ENCODE measurements around the gene CIB1. TPM values are rescaled to one million over a fixed set of nuclear protein-coding genes. Genes with fewer than 3 reads are reported as not detected.
A peak's percentile ranks its signal among the peaks of the same experiment; 100 is the strongest.
"Not testable (repeated sequence)": the region's sequence is repeated elsewhere in the genome, so short reads cannot be mapped to it uniquely, and the experiment has no call there.

The CIB1 gene
- total and polyA plus RNA-seq, 4 experiments from 2014 or later, result 95.2 to 345 (median 179) TPM

- Histone ChIP-seq H3K9me3 (ENCODE audit: control insufficient read depth in 1 of 2, low read length in 2 of 2) (no peaks in the 10 kb centered on the region), H3K27me3 (ENCODE audit: insufficient read depth, low read length) (no peaks in the 10 kb centered on the region), H3K36me3 (ENCODE audit: insufficient read depth, low read length) (no peaks in the 10 kb centered on the region), H3K4me1 (ENCODE audit: insufficient read depth, low read length) (peaks cover 13% of the 10 kb centered on the region), H3K27ac (ENCODE audit: low read depth, low read length) (peak overlapping the region; percentile 23), H3K4me3 (ENCODE audit: low read length in 2 of 2) (peak overlapping the region in 1 of 2 donors; percentile 14)
- ChIA-PET POLR2A (ENCODE audit: partially characterized antibody) (interaction anchor here (0.8 to 4.9 kb wide), 3 partner anchors 9 to 39 kb away, joined by 5 to 45 read pairs (median 5); partner anchors contain the start of gene SEMA4B), CTCF (ENCODE audit: partially characterized antibody) (interaction anchor here (0.6 to 1.7 kb wide), 9 partner anchors 9 to 733 kb away, joined by 3 to 8 read pairs (median 3); partner anchors contain the start of gene SEMA4B)
- Mint-ChIP-seq H3K27me3 (no peaks in the 10 kb centered on the region), H3K27ac (peak overlapping the region in 6 of 7 donors; percentile 62 to 92 (median 85)), H3K4me3 (peak overlapping the region in 7 of 8 donors; percentile 39 to 84 (median 74)), H3K36me3 (no peaks in the 10 kb centered on the region), H3K4me1 (peaks cover 10 to 27% (median 15%) of the 10 kb centered on the region in 4 donors), H3K9me3 (no peaks in the 10 kb centered on the region)
- intact Hi-C loops (cut with micrococcal nuclease), result no loop called here
- peak in 4 of 5 donors; percentile 24 to 35 (median 30) for DNase-seq
Observed at GRCh38 chr15:90191794-90192509, 41.8 kb downstream of the CIB1 start.

- peaks cover 13% of the 10 kb centered on the region for H3K4me1 ChIP-seq (ENCODE audit: insufficient read depth, low read length)
- H3K27me3 ChIP-seq (ENCODE audit: insufficient read depth, low read length), result no peaks in the 10 kb centered on the region
- Mint-ChIP-seq H3K36me3 (no peaks in the 10 kb centered on the region), H3K27ac (peak overlapping the region in 4 of 7 donors; percentile 62 to 88 (median 84)), H3K27me3 (no peaks in the 10 kb centered on the region), H3K4me3 (peak overlapping the region in 6 of 8 donors; percentile 36 to 78 (median 60)), H3K4me1 (peaks cover 10 to 27% (median 15%) of the 10 kb centered on the region in 4 donors), H3K9me3 (no peaks in the 10 kb centered on the region)
- H3K9me3 ChIP-seq (ENCODE audit: control insufficient read depth in 1 of 2, low read length in 2 of 2), result no peaks in the 10 kb centered on the region
- H3K4me3 ChIP-seq (ENCODE audit: low read length in 2 of 2), result no peak overlapping the region
- H3K27ac ChIP-seq (ENCODE audit: low read depth, low read length), result no peak overlapping the region
- no peak for DNase-seq
- no peaks in the 10 kb centered on the region for H3K36me3 ChIP-seq (ENCODE audit: insufficient read depth, low read length)
- intact Hi-C loops (cut with micrococcal nuclease), result no loop called here
- CTCF ChIA-PET (ENCODE audit: partially characterized antibody), result interaction anchor here (0.9 to 1.7 kb wide), 6 partner anchors 10 to 110 kb away, joined by 3 to 8 read pairs (median 4); partner anchors contain the start of gene SEMA4B
- POLR2A ChIA-PET (ENCODE audit: partially characterized antibody), result interaction anchor here (0.8 to 4.9 kb wide), 3 partner anchors 10 to 40 kb away, joined by 5 to 45 read pairs (median 5); partner anchors contain the start of gene SEMA4B
Observed at GRCh38 chr15:90191344-90191687, 42.4 kb downstream of the CIB1 start.

- Histone ChIP-seq H3K36me3 (ENCODE audit: insufficient read depth, low read length) (no peaks in the 10 kb centered on the region), H3K4me3 (ENCODE audit: low read length in 2 of 2) (no peak overlapping the region), H3K27me3 (ENCODE audit: insufficient read depth, low read length) (no peaks in the 10 kb centered on the region), H3K27ac (ENCODE audit: low read depth, low read length) (no peak overlapping the region), H3K9me3 (ENCODE audit: control insufficient read depth in 1 of 2, low read length in 2 of 2) (no peaks in the 10 kb centered on the region), H3K4me1 (ENCODE audit: insufficient read depth, low read length) (peaks cover 15% of the 10 kb centered on the region)
- POLR2A ChIA-PET (ENCODE audit: partially characterized antibody), result interaction anchor here (4.9 kb wide), 1 partner anchor 10 kb away, joined by 45 read pairs; the partner anchor contains the start of gene SEMA4B
- intact Hi-C loops (cut with micrococcal nuclease), result no loop called here
- CTCF ChIA-PET (ENCODE audit: partially characterized antibody), result interaction anchor here (1.2 to 1.4 kb wide), 2 partner anchors 11 to 97 kb away, joined by 3 to 5 read pairs; no protein-coding TSS in a partner anchor
- H3K36me3 Mint-ChIP-seq, result no peaks in the 10 kb centered on the region
- no peak overlapping the region for H3K4me3 Mint-ChIP-seq
- no peaks in the 10 kb centered on the region for H3K27me3 Mint-ChIP-seq
- peak overlapping the region in 2 of 7 donors; percentile 30 to 57 for H3K27ac Mint-ChIP-seq
- DNase-seq, result no peak
- no peaks in the 10 kb centered on the region for H3K9me3 Mint-ChIP-seq
- peaks cover 10 to 27% (median 15%) of the 10 kb centered on the region in 4 donors for H3K4me1 Mint-ChIP-seq
Observed at GRCh38 chr15:90190606-90191343, 43.0 kb downstream of the CIB1 start.

- peaks cover 21% of the 10 kb centered on the region for H3K4me1 ChIP-seq (ENCODE audit: insufficient read depth, low read length)
- CTCF ChIA-PET (ENCODE audit: partially characterized antibody), result interaction anchor here (1.3 kb wide), 1 partner anchor 19 kb away, joined by 3 read pairs; no protein-coding TSS in a partner anchor
- H3K4me3 ChIP-seq (ENCODE audit: low read length in 2 of 2), result no peak overlapping the region
- H3K36me3 ChIP-seq (ENCODE audit: insufficient read depth, low read length), result no peaks in the 10 kb centered on the region
- Mint-ChIP-seq H3K9me3 (no peaks in the 10 kb centered on the region), H3K27ac (peak overlapping the region in 3 of 7 donors; percentile 30 to 57 (median 35)), H3K4me3 (no peak overlapping the region), H3K27me3 (no peaks in the 10 kb centered on the region), H3K4me1 (peaks cover 15 to 33% (median 21%) of the 10 kb centered on the region in 4 donors), H3K36me3 (no peaks in the 10 kb centered on the region)
- no peaks in the 10 kb centered on the region for H3K27me3 ChIP-seq (ENCODE audit: insufficient read depth, low read length)
- H3K9me3 ChIP-seq (ENCODE audit: control insufficient read depth in 1 of 2, low read length in 2 of 2), result no peaks in the 10 kb centered on the region
- H3K27ac ChIP-seq (ENCODE audit: low read depth, low read length), result no peak overlapping the region
- POLR2A ChIA-PET (ENCODE audit: partially characterized antibody), result interaction anchor here (4.9 kb wide), 1 partner anchor 11 kb away, joined by 45 read pairs; the partner anchor contains the start of gene SEMA4B
- DNase-seq, result no peak
- intact Hi-C loops (cut with micrococcal nuclease), result no loop called here
Observed at GRCh38 chr15:90189781-90190467, 43.8 kb downstream of the CIB1 start.

- Mint-ChIP-seq H3K36me3 (no peaks in the 10 kb centered on the region), H3K4me3 (no peak overlapping the region), H3K4me1 (peaks cover 17 to 37% (median 24%) of the 10 kb centered on the region in 4 donors), H3K27ac (peak overlapping the region in 1 of 7 donors; percentile 54), H3K9me3 (no peaks in the 10 kb centered on the region), H3K27me3 (no peaks in the 10 kb centered on the region)
- ChIA-PET POLR2A (ENCODE audit: partially characterized antibody) (interaction anchor here (4.9 kb wide), 1 partner anchor 12 kb away, joined by 45 read pairs; the partner anchor contains the start of gene SEMA4B), CTCF (ENCODE audit: partially characterized antibody) (interaction anchor here (1.3 to 1.7 kb wide), 2 partner anchors 12 to 20 kb away, joined by 3 read pairs; partner anchors contain the start of gene SEMA4B)
- H3K27ac ChIP-seq (ENCODE audit: low read depth, low read length), result no peak overlapping the region
- intact Hi-C loops (cut with micrococcal nuclease), result no loop called here
- no peak for DNase-seq
- H3K36me3 ChIP-seq (ENCODE audit: insufficient read depth, low read length), result no peaks in the 10 kb centered on the region
- no peaks in the 10 kb centered on the region for H3K27me3 ChIP-seq (ENCODE audit: insufficient read depth, low read length)
- no peaks in the 10 kb centered on the region for H3K9me3 ChIP-seq (ENCODE audit: control insufficient read depth in 1 of 2, low read length in 2 of 2)
- no peak overlapping the region for H3K4me3 ChIP-seq (ENCODE audit: low read length in 2 of 2)
- peaks cover 26% of the 10 kb centered on the region for H3K4me1 ChIP-seq (ENCODE audit: insufficient read depth, low read length)
Observed at GRCh38 chr15:90188914-90189748, 44.6 kb downstream of the CIB1 start.

- H3K9me3 Mint-ChIP-seq; H3K4me3 ChIP-seq (ENCODE audit: low read length in 2 of 2); H3K36me3 ChIP-seq (ENCODE audit: insufficient read depth, low read length); intact Hi-C loops (cut with micrococcal nuclease); H3K27ac ChIP-seq (ENCODE audit: low read depth, low read length); H3K27me3 ChIP-seq (ENCODE audit: insufficient read depth, low read length); H3K36me3 Mint-ChIP-seq; H3K27ac Mint-ChIP-seq; DNase-seq; H3K4me3 Mint-ChIP-seq; H3K27me3 Mint-ChIP-seq; H3K9me3 ChIP-seq (ENCODE audit: control insufficient read depth in 1 of 2, low read length in 2 of 2): not testable (repeated sequence)
- H3K4me1 Mint-ChIP-seq, result peaks cover 20 to 41% (median 26%) of the 10 kb centered on the region in 4 donors
- POLR2A ChIA-PET (ENCODE audit: partially characterized antibody), result interaction anchor here (4.9 kb wide), 1 partner anchor 13 kb away, joined by 45 read pairs; the partner anchor contains the start of gene SEMA4B
- CTCF ChIA-PET (ENCODE audit: partially characterized antibody), result interaction anchor here (1.7 kb wide), 1 partner anchor 13 kb away, joined by 3 read pairs; the partner anchor contains the start of gene SEMA4B
- H3K4me1 ChIP-seq (ENCODE audit: insufficient read depth, low read length), result peaks cover 30% of the 10 kb centered on the region
Observed at GRCh38 chr15:90188065-90188464, 45.7 kb downstream of the CIB1 start.

All from CD4-positive, alpha-beta memory T cell (primary cell).